IMR-90 (cell line): ENCODE measurements around the gene MAP4K1. TPM values are rescaled to one million over a fixed set of nuclear protein-coding genes. Genes with fewer than 3 reads are reported as not detected.

Source experiments
- ATAC-seq: fragments of 200-7000 bp; cut with Tn5 transposase; 2 replicates; pipeline ENCODE4 v1.9.1; 2020; ENCODE audit warnings: low read depth, mild to moderate bottlenecking, moderate library complexity
- BruUV-seq: library from RNA; stranded (reverse); fragments of 400-500 nt; replicated peaks from 2 replicates; lab custom pipeline; 2021; lab: Mats Ljungman, UMichigan
- CTCF ChIA-PET: fragments of 300-600 bp; formaldehyde crosslinking; extraction: SDS; loops from one replicate; lab custom pipeline; 2021; ENCODE audit warnings: antibody characterized with exemption; lab: Yijun Ruan, JAX
- POLR2A ChIA-PET: fragments of 300-600 bp; sonication (Branson Sonifier 250); formaldehyde crosslinking; loops from one replicate; lab custom pipeline; 2022; ENCODE audit warnings: antibody characterized with exemption; ENCODE audit not compliant: unreplicated experiment; lab: Charles Lee
- DNase-seq: peaks from one replicate; pipeline ENCODE4 v3.0.0; 2013
- H2AFZ ChIP-seq: replicated peaks from 2 replicates; pipeline ENCODE3; 2013; ENCODE audit warnings: low read length, mild to moderate bottlenecking; ENCODE audit not compliant: poor library complexity
- H2AK5ac ChIP-seq: 2 replicates; pipeline ENCODE4 v1.6.1; 2013; ENCODE audit warnings: low read depth, low read length, inconsistent platforms
- H2AK9ac ChIP-seq: replicated peaks from 2 replicates; pipeline ENCODE3; 2013; ENCODE audit warnings: mild to moderate bottlenecking, low read depth, low read length, moderate library complexity; ENCODE audit not compliant: poor library complexity
- H2BK120ac ChIP-seq: 2 replicates; pipeline ENCODE4 v1.6.1; 2013; ENCODE audit warnings: low read depth, low read length, inconsistent platforms
- H2BK15ac ChIP-seq: 3 replicates; pipeline ENCODE4 v1.6.1; 2013; ENCODE audit warnings: low read depth, low read length, inconsistent platforms
- H2BK20ac ChIP-seq: 2 replicates; pipeline ENCODE4 v1.6.1; 2013; ENCODE audit warnings: low read depth, mild to moderate bottlenecking, inconsistent platforms, low read length, moderate library complexity
- H2BK5ac ChIP-seq: 2 replicates; pipeline ENCODE4 v1.6.1; 2013; ENCODE audit warnings: mild to moderate bottlenecking, low read depth, low read length, inconsistent platforms; ENCODE audit not compliant: poor library complexity, severe bottlenecking
- H3K14ac ChIP-seq: replicated peaks from 2 replicates; pipeline ENCODE4 v1.6.1; 2013; ENCODE audit warnings: low read depth, low read length, inconsistent platforms
- H3K18ac ChIP-seq: 2 replicates; pipeline ENCODE4 v1.6.1; 2013; ENCODE audit warnings: low read depth, low read length, control low read depth
- H3K23ac ChIP-seq: 2 replicates; pipeline ENCODE4 v1.6.1; 2013; ENCODE audit warnings: low read depth, low read length, inconsistent platforms
- H3K27ac ChIP-seq: 2 replicates; pipeline ENCODE4 v1.5.1; 2013; ENCODE audit warnings: mild to moderate bottlenecking, control low read depth, low read length; ENCODE audit not compliant: insufficient read depth
- H3K27me3 ChIP-seq: 2 replicates; pipeline ENCODE4 v1.6.1; 2013; ENCODE audit warnings: low read length; ENCODE audit not compliant: control insufficient read depth, insufficient read depth
- H3K36me3 ChIP-seq: 2 replicates; pipeline ENCODE4 v1.6.1; 2013; ENCODE audit warnings: low read length, mixed read lengths; ENCODE audit not compliant: control insufficient read depth, insufficient read depth
- H3K4ac ChIP-seq: 2 replicates; pipeline ENCODE4 v1.6.1; 2013; ENCODE audit warnings: low read depth, low read length, inconsistent platforms
- H3K4me1 ChIP-seq: 2 replicates; pipeline ENCODE4 v1.6.1; 2013; ENCODE audit warnings: low read length, mixed read lengths; ENCODE audit not compliant: control insufficient read depth, insufficient read depth
- H3K4me2 ChIP-seq: 2 replicates; pipeline ENCODE4 v1.6.1; 2013; ENCODE audit warnings: low read depth, mild to moderate bottlenecking, control low read depth, low read length, moderate library complexity
- H3K4me3 ChIP-seq: 2 replicates; pipeline ENCODE4 v1.5.1; 2013; ENCODE audit warnings: low read depth, mild to moderate bottlenecking, control low read depth, low read length, moderate library complexity; ENCODE audit not compliant: insufficient read depth
- H3K56ac ChIP-seq: 2 replicates; pipeline ENCODE4 v1.6.1; 2013; ENCODE audit warnings: low read length, inconsistent platforms; ENCODE audit not compliant: insufficient read depth; ENCODE audit errors: extremely low read depth
- H3K79me1 ChIP-seq, 2 experiments: 2 replicates each; pipeline ENCODE4 v1.6.1; 2013; ENCODE audit warnings: low read length in 2 of 2, inconsistent platforms in 1 of 2, low read depth in 1 of 2
- H3K9ac ChIP-seq: 2 replicates; pipeline ENCODE4 v1.6.1; 2013; ENCODE audit warnings: low read depth, low read length, control low read depth
- H3K9me1 ChIP-seq: 2 replicates; pipeline ENCODE4 v1.6.1; 2013; ENCODE audit warnings: low read length, inconsistent platforms; ENCODE audit not compliant: insufficient read depth
- H3K9me3 ChIP-seq: 2 replicates; pipeline ENCODE4 v1.6.1; 2013; ENCODE audit warnings: low read length; ENCODE audit not compliant: control insufficient read depth, insufficient read depth
- H4K20me1 ChIP-seq: 2 replicates; pipeline ENCODE4 v1.6.1; 2013; ENCODE audit warnings: low read length, inconsistent platforms; ENCODE audit not compliant: insufficient read depth
- H4K5ac ChIP-seq: 2 replicates; pipeline ENCODE4 v1.6.1; 2013; ENCODE audit warnings: mild to moderate bottlenecking, low read depth, low read length, control low read depth
- H4K8ac ChIP-seq, 2 experiments: 2 replicates each; pipeline ENCODE4 v1.6.1; 2013; ENCODE audit warnings: low read depth in 2 of 2, low read length in 2 of 2, control low read depth in 1 of 2, inconsistent platforms in 1 of 2
- H4K91ac ChIP-seq: 2 replicates; pipeline ENCODE4 v1.6.1; 2013; ENCODE audit warnings: low read depth, low read length, inconsistent platforms; ENCODE audit not compliant: insufficient read depth
- BHLHE40 ChIP-seq: fragments of 150-350 bp; IDR thresholded peaks from 2 replicates; pipeline ENCODE4 v1.6.1; 2016; ENCODE audit warnings: mild to moderate bottlenecking, low read depth, low read length
- WGBS, 2 experiments: methylation state at CpG; one replicate each; pipeline versions ENCODE4 v1.1.5 to v1.1.7; 2013; ENCODE audit warnings: missing lambda C conversion rate in 2 of 2; ENCODE audit not compliant: insufficient read length in 1 of 2; ENCODE audit errors: extremely low coverage in 2 of 2; 5-methylcytosine and 5-hydroxymethylcytosine counted together
- dilution Hi-C: fragments of 300-500 bp; cut with HindIII; formaldehyde crosslinking; loops from one replicate; pipeline ENCODE4 v1.14.3; 2018; ENCODE audit warnings: low sequenced_read_pairs; ENCODE audit not compliant: unreplicated experiment
- in situ Hi-C: fragments of 300-500 bp; cut with MboI; formaldehyde crosslinking; loops from 3 replicates; pipeline ENCODE4 v1.14.3; 2019; ENCODE audit warnings: low sequenced_read_pairs, inconsistent platforms, mixed read lengths
- intact Hi-C: fragments of 100-400 bp; cut with micrococcal nuclease; formaldehyde crosslinking; loops from 2 replicates; pipeline ENCODE4 v1.10.0; 2022
- polyA plus RNA-seq, 3 experiments: library from polyadenylated mRNA; depleted of rRNA; stranded (reverse); fragments of >200 nt; gene quantifications; 2 replicates each; pipeline ENCODE4 v1.2.3, GENCODE V29; 2012; ENCODE audit warnings: low replicate concordance in 1 of 3
- total RNA-seq: library from RNA; depleted of rRNA; stranded (reverse); fragments of >200 nt; gene quantifications from 2 replicates; pipeline ENCODE4 v1.2.3, GENCODE V29; 2012

The MAP4K1 gene
- total and polyA plus RNA-seq, 2 of the 4 experiments (the other 2 are of a cell fraction): 0.22 TPM; not detected in 1

- H2BK5ac ChIP-seq: no peak overlapping the region
- peaks cover 6% of the 10 kb centered on the region for H3K27me3 ChIP-seq
- H2BK120ac ChIP-seq: no peak overlapping the region
- H3K9me3 ChIP-seq: no peaks in the 10 kb centered on the region
- no peak overlapping the region for H3K18ac ChIP-seq
- no peak overlapping the region for H3K4me3 ChIP-seq
- H3K4me2 ChIP-seq: no peak overlapping the region
- no peak overlapping the region for H3K9ac ChIP-seq
- H3K4me1 ChIP-seq: no peaks in the 10 kb centered on the region
- no peak overlapping the region for H3K4ac ChIP-seq
- H2BK20ac ChIP-seq: no peak overlapping the region
- WGBS, 2 experiments: no CpG with 5 or more reads among the region's 3 CpGs
- no peak overlapping the region for H3K23ac ChIP-seq
- H2BK15ac ChIP-seq: no peak overlapping the region
- no peak for DNase-seq
- ChIA-PET POLR2A (no interaction called here), CTCF (no interaction called here)
- no peak overlapping the region for H4K8ac ChIP-seq
- H2AK9ac ChIP-seq: no peak overlapping the region
- no peak for ATAC-seq
- H4K5ac ChIP-seq: no peak overlapping the region
- no peak for TF ChIP-seq BHLHE40
- no peak overlapping the region for H2AK5ac ChIP-seq
- H3K56ac ChIP-seq: no peak overlapping the region
- H4K20me1 ChIP-seq: no peaks in the 10 kb centered on the region
- in situ Hi-C loops: no loop called here
- H3K14ac ChIP-seq: no peak overlapping the region
- no peaks in the 10 kb centered on the region for H3K36me3 ChIP-seq
- no peaks in the 10 kb centered on the region for H3K79me1 ChIP-seq
- no peak overlapping the region for H2AFZ ChIP-seq
- BruUV-seq: no TSS peak
- no peaks in the 10 kb centered on the region for H3K9me1 ChIP-seq
- intact Hi-C loops: no loop called here
- dilution Hi-C loops: no loop called here
- H4K91ac ChIP-seq: no peak overlapping the region
- H3K27ac ChIP-seq: no peak overlapping the region
These were observed 67.4 kb downstream of the MAP4K1 start for GRCh38 chr19:38550376-38550775.
